Effector memory CD4-positive, alpha-beta T cell (primary cell): ENCODE results near the gene AMBRA1.

ENCODE experiments used
- DNase-seq, 3 donors: peaks; one replicate each; pipeline ENCODE4 v3.0.0-alpha.2; 2020
- H3K27ac ChIP-seq: 2 replicates; pipeline ENCODE4 v1.7.0; 2013; ENCODE audit warnings: mild to moderate bottlenecking, low read length, moderate library complexity; ENCODE audit not compliant: insufficient read depth, poor library complexity, severe bottlenecking
- H3K27me3 ChIP-seq: replicated peaks from 2 replicates; pipeline ENCODE4 v1.7.0; 2013; ENCODE audit warnings: mild to moderate bottlenecking, low read length; ENCODE audit not compliant: insufficient read depth, control insufficient read depth, poor library complexity, severe bottlenecking
- H3K36me3 ChIP-seq: 2 replicates; pipeline ENCODE4 v1.7.0; 2013; ENCODE audit warnings: mild to moderate bottlenecking, low read length, moderate library complexity; ENCODE audit not compliant: control insufficient read depth, insufficient read depth
- H3K4me1 ChIP-seq: 2 replicates; pipeline ENCODE4 v1.7.0; 2013; ENCODE audit warnings: low read length, mild to moderate bottlenecking; ENCODE audit not compliant: control insufficient read depth, insufficient read depth, poor library complexity, severe bottlenecking
- H3K4me3 ChIP-seq: 2 replicates; pipeline ENCODE4 v1.7.0; 2013; ENCODE audit warnings: low read length, low read depth, mild to moderate bottlenecking; ENCODE audit not compliant: insufficient read depth, poor library complexity, severe bottlenecking
- H3K9me3 ChIP-seq: 2 replicates; pipeline ENCODE4 v1.7.0; 2013; ENCODE audit warnings: mild to moderate bottlenecking, low read length, moderate library complexity; ENCODE audit not compliant: control insufficient read depth

AMBRA1 gene

DNA sequence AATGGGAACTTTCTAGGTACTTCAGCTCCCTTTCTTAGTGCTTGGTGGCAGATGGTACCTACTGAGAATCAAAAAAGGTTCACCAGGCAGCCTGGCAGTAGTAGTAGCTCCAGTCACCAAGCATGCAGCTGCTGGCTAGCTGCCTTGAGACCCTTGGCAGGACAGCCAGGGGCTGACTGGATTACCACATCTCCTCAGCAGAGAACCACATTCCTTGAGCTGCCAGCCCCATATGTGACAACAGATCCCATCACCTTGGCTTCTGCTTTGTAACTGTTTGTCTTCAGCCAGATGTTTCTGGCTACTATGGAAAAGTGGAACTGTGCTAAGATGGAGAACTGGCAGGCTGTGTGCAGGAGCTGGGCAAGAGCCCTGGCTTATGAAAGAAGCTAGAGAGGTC lies 162.6 kb downstream of the AMBRA1 start:
- Histone ChIP-seq H3K4me3 (no peak overlapping the region), H3K27me3 (no peaks in the 10 kb centered on the region), H3K27ac (no peak overlapping the region), H3K9me3 (no peaks in the 10 kb centered on the region), H3K4me1 (no peaks in the 10 kb centered on the region), H3K36me3 (peaks cover 41% of the 10 kb centered on the region)
- DNase-seq, result no peak

DNA sequence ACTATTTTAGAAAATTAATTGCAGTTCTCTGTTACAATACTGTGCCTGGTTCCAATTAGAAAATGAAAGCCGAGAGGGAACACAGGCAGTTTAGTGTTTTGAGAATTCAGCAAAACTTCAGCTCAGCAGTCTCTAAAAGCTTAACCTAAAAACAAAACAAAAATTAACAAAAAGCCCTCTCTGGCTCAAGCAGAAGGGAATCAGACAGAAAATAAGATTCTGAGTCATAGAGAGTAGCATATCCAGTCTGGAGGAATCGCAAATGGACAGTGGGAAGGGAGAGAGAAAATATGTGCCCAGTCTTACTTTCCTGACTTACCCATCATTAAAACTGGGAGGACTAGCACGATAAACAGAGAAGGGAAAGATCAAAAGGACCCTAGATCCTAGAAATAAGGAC lies 164.1 kb downstream of the AMBRA1 start:
- Histone ChIP-seq H3K27ac (no peak overlapping the region), H3K36me3 (peaks cover 41% of the 10 kb centered on the region), H3K4me3 (no peak overlapping the region), H3K9me3 (no peaks in the 10 kb centered on the region), H3K4me1 (no peaks in the 10 kb centered on the region), H3K27me3 (no peaks in the 10 kb centered on the region)
- DNase-seq, result no peak

DNA sequence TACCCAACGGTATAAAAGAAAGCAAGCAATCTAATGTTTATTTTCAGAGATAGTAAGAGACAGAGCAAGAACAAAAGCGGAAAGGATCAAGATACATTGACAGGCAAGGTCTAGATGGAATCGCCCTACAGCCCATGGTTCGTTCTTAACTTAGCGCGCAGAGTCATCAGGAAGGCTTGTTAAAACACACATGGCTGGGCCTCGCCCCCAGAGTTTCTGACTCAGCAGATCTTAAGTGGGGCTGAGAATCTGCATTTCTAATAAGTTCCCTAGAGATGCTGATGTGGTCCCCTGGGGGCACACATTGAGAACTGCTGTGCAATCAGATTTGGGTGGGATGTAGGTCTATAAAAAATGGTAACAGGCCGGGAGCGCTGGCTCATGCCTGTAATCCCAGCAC lies 166.5 kb downstream of the AMBRA1 start:
- H3K27me3 ChIP-seq, result no peaks in the 10 kb centered on the region
- DNase-seq, result no peak
- H3K36me3 ChIP-seq, result peaks cover 30% of the 10 kb centered on the region
- no peak overlapping the region for H3K27ac ChIP-seq
- H3K4me1 ChIP-seq, result no peaks in the 10 kb centered on the region
- H3K9me3 ChIP-seq, result no peaks in the 10 kb centered on the region
- no peak overlapping the region for H3K4me3 ChIP-seq

DNA sequence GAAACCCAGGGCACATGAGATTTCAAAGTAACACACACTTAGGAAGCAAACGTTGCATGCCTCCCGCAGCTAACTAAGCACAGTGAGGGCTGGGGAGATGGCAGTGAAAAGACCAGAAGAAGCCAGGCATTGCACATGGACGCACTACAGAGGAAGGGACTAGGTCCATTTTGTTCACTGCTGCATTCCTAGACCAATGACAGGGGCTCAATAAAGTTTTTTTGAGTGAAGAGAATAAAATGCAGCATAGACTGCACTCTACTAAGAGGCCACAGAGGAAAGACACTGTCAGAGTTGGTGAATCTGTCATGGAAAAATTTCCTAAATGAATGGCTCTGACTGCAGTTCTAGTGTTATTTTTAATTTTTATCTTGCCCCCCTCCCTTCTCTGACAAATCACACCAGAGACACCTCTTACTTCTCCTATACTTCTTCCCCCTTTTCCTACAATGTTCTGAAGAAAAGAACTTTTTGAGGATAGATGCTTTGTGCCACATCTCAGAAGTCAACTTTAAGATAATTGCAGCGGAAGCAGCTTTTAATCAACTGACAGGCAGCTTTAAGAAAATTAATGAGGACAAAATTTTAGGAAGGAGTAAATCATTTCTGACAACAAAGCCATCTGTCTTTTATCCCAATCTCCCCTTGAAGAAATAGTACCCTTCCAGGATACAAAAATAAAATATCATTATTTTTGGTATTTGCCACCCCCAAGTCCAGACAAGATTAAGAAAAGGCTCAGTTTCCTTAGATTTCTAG lies 167.4 kb downstream of the AMBRA1 start:
- no peak overlapping the region for H3K4me3 ChIP-seq
- no peaks in the 10 kb centered on the region for H3K4me1 ChIP-seq
- peaks cover 29% of the 10 kb centered on the region for H3K36me3 ChIP-seq
- H3K9me3 ChIP-seq, result no peaks in the 10 kb centered on the region
- H3K27me3 ChIP-seq, result no peaks in the 10 kb centered on the region
- H3K27ac ChIP-seq, result no peak overlapping the region
- DNase-seq, result no peak

DNA sequence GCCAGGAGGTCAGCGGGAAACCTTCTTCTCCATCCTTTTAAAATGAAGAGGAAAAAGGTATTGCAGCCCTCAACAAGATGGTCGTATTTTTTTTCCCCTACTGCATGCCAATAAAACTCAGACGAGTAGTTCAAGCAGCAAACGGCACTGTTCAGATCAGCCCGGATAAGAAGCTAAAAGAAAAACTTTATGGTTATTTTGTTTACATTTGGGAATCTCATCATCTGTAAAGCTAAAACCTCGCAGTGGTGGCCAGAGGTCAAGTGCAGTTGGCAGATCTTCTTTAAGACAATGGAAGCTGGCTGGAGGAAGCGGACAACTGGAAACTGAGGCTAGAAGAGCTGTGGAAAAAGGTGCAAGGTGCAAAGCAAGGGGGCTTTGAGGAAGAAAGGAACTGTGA lies 171.2 kb downstream of the AMBRA1 start:
- no peak overlapping the region for H3K4me3 ChIP-seq
- DNase-seq, result no peak
- H3K27ac ChIP-seq, result no peak overlapping the region
- H3K27me3 ChIP-seq, result no peaks in the 10 kb centered on the region
- no peaks in the 10 kb centered on the region for H3K4me1 ChIP-seq
- H3K9me3 ChIP-seq, result no peaks in the 10 kb centered on the region
- H3K36me3 ChIP-seq, result peaks cover 37% of the 10 kb centered on the region

DNA sequence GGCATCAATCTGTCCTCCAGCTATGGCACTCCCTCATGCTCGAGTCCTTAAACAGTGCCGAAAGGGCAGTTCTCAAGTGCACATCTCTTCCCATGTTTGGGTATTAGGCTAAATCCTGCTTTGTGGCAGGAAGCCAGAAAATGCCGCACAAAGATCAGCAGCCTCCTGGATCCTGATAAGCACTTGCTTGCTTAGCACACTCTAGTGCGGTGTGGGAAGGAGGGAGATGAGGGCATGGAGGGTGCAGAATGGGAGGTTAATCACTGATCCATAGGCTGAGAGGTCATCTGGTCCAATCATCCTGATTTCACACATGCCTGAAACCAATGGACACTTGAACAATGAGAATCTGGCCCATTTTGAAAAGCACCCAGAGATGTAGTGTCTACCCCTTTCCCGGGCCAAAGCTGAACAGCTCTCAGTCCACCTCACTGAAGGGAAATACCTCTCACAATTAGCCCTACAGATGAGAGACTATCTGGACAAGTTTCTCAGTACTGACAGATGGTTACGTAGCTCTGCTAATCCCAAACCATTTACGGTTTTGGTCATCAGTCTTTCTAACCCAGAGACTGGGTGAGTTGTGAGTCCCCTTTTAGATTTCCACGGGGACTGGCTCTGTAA lies 172.5 kb downstream of the AMBRA1 start:
- Histone ChIP-seq H3K4me1 (no peaks in the 10 kb centered on the region), H3K4me3 (no peak overlapping the region), H3K36me3 (peaks cover 39% of the 10 kb centered on the region), H3K27ac (no peak overlapping the region), H3K27me3 (no peaks in the 10 kb centered on the region), H3K9me3 (no peaks in the 10 kb centered on the region)
- DNase-seq, result no peak

DNA sequence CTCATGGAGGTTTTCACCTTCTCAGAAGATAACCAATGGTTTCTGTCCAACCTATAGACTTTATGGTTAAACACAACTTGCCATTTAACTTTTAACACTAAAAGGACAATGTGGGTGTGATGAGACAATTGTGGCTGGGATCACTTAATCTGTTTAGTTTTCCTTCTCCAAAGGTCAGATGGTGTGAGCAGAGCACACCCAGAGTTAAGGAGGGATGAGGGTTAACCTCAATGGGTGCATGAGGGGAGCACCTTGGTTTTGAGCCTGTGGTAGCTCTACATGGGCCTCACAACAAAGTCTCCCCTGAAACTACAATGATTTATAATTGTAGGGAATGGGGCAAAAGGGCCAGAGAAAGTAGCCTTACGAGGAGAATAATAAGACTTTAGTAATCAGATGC lies 173.3 kb downstream of the AMBRA1 start:
- Histone ChIP-seq H3K9me3 (no peaks in the 10 kb centered on the region), H3K4me1 (no peaks in the 10 kb centered on the region), H3K27me3 (no peaks in the 10 kb centered on the region), H3K36me3 (peaks cover 48% of the 10 kb centered on the region), H3K4me3 (no peak overlapping the region), H3K27ac (no peak overlapping the region)
- no peak for DNase-seq

DNA sequence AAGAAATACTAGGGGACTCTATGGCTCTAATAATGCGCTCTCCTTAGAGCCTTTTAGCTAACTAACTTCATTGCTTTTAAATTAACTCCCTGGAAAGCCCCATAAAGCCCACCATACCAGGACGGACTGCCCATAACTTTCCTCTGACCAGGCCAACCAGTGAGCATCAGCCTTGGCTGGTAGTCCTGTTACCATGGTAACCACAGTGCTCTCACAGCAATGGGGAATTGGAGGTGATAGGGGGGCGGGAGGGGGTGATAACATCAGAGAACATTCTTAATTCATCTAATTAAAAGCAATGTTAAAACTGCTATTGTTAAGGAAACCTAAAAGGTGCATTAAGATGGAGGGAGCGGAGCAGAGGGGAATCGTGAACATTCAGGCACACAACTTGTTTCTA lies 175.1 kb downstream of the AMBRA1 start:
- no peak overlapping the region for H3K27ac ChIP-seq
- H3K27me3 ChIP-seq, result no peaks in the 10 kb centered on the region
- no peaks in the 10 kb centered on the region for H3K9me3 ChIP-seq
- peaks cover 64% of the 10 kb centered on the region for H3K36me3 ChIP-seq
- no peak overlapping the region for H3K4me3 ChIP-seq
- no peak for DNase-seq
- H3K4me1 ChIP-seq, result no peaks in the 10 kb centered on the region

DNA sequence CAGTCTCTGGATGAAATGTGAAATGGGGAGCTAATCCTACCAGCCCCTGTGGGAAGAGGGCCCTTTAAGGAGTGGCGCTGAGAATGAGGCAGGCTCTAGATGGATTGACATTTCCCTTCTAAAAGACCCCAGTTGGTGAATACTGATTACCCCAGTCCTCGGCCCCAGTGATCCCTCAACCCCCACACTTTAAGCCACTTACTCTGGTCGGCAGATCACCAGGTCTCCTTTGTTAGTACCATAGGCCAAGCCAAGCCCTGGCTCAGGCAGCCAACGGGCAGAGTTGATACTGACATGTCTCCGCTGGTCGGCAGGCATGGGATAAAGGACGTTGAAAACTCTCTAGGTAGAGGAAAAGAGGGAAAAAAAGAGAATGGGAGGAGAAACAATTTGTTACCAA lies 176.1 kb downstream of the AMBRA1 start:
- Histone ChIP-seq H3K36me3 (peaks cover 65% of the 10 kb centered on the region), H3K27me3 (no peaks in the 10 kb centered on the region), H3K27ac (no peak overlapping the region), H3K9me3 (no peaks in the 10 kb centered on the region), H3K4me1 (no peaks in the 10 kb centered on the region), H3K4me3 (no peak overlapping the region)
- no peak for DNase-seq

DNA sequence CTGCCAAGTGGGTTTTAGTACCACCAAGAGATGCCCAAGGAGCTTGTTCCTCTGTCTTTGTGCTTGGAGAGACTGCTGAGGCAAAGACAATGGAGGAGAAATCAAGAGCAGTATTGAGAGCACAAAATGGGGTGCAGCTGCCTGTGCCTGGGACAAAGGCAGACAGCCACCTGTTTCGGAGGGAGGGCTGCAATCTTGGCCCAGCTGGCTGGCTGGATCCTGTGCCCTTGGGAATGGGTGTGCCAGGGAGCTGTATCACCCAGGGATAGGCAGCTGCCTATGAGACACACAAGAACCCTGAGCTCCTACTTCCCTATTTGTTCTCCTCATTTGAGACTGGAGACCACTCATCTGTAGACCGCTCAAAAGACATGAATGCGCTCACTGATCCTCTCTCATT lies 178.9 kb downstream of the AMBRA1 start:
- H3K9me3 ChIP-seq, result no peaks in the 10 kb centered on the region
- DNase-seq, result no peak
- H3K27me3 ChIP-seq, result no peaks in the 10 kb centered on the region
- H3K36me3 ChIP-seq, result peaks cover 60% of the 10 kb centered on the region
- H3K27ac ChIP-seq, result no peak overlapping the region
- H3K4me1 ChIP-seq, result no peaks in the 10 kb centered on the region
- H3K4me3 ChIP-seq, result no peak overlapping the region
